Measurements from ENCODE around the gene ARFGEF3. TPM values are rescaled to one million over a fixed set of nuclear protein-coding genes. Genes with fewer than 3 reads are reported as not detected.

ARFGEF3 gene
- total RNA-seq, 1 donor: under 0.01 TPM

DNA sequence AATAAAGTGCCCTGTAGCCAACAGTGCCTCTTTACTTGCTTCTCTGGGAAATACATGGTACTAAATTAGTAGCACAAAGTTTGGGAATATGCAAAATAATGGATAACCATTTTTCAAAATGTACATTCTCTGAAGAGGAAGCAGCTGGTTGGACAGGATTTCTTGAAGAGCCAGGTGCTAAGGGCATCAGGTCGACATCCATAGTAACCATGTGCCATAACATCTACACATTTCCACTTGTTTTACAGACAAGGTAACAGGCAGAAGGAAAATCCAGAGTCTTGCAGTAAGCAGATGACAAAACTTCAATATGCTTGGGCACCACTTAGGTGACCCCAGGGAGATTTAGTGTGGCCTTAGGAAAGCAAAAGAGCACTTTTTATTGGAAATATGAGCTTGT is 179.4 kb downstream of the ARFGEF3 start:
- peaks cover 2% of the 10 kb centered on the region for H3K27me3 ChIP-seq (ENCODE audit: insufficient read depth, low read length)
- no peak for DNase-seq (ENCODE audit: insufficient read length, low spot score, missing footprints)

GRCh38 chr6:138343112-138343511 is 181.4 kb downstream of the ARFGEF3 start:
- no peak overlapping the region for H3K4me3 ChIP-seq (ENCODE audit: insufficient read depth, low read length)
- no peaks in the 10 kb centered on the region for H3K79me2 ChIP-seq (ENCODE audit: insufficient read depth, low read length)
- DNase-seq (ENCODE audit: insufficient read length, low spot score, missing footprints): no peak
- no peaks in the 10 kb centered on the region for H4K20me1 ChIP-seq (ENCODE audit: insufficient read depth, low read length)
- H2AFZ ChIP-seq (ENCODE audit: low read length): no peak overlapping the region
- no peaks in the 10 kb centered on the region for H3K4me1 ChIP-seq (ENCODE audit: insufficient read depth, low read length)
- no peaks in the 10 kb centered on the region for H3K9me3 ChIP-seq (ENCODE audit: low read depth, low read length)
- no peak overlapping the region for H3K27ac ChIP-seq (ENCODE audit: low read depth, low read length)
- TF ChIP-seq, protein P1, sequence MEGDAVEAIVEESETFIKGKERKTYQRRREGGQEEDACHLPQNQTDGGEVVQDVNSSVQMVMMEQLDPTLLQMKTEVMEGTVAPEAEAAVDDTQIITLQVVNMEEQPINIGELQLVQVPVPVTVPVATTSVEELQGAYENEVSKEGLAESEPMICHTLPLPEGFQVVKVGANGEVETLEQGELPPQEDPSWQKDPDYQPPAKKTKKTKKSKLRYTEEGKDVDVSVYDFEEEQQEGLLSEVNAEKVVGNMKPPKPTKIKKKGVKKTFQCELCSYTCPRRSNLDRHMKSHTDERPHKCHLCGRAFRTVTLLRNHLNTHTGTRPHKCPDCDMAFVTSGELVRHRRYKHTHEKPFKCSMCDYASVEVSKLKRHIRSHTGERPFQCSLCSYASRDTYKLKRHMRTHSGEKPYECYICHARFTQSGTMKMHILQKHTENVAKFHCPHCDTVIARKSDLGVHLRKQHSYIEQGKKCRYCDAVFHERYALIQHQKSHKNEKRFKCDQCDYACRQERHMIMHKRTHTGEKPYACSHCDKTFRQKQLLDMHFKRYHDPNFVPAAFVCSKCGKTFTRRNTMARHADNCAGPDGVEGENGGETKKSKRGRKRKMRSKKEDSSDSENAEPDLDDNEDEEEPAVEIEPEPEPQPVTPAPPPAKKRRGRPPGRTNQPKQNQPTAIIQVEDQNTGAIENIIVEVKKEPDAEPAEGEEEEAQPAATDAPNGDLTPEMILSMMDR (IDR thresholded peaks at IDR 0.05; ENCODE audit: extremely low read depth, low read depth, low read length): no peak
- H3K27me3 ChIP-seq (ENCODE audit: insufficient read depth, low read length): peaks cover 5% of the 10 kb centered on the region
- no peak overlapping the region for H3K4me2 ChIP-seq (ENCODE audit: insufficient read depth, low read length)
- H3K36me3 ChIP-seq (ENCODE audit: insufficient read depth, low read length): no peaks in the 10 kb centered on the region

More for the DNA sequence above, 179.4 kb downstream of the ARFGEF3 start:
- Histone ChIP-seq H2AFZ (ENCODE audit: low read length) (no peak overlapping the region), H3K36me3 (ENCODE audit: insufficient read depth, low read length) (no peaks in the 10 kb centered on the region), H3K27ac (ENCODE audit: low read depth, low read length) (no peak overlapping the region), H3K4me3 (ENCODE audit: insufficient read depth, low read length) (no peak overlapping the region), H3K9me3 (ENCODE audit: low read depth, low read length) (no peaks in the 10 kb centered on the region), H3K4me1 (ENCODE audit: insufficient read depth, low read length) (no peaks in the 10 kb centered on the region), H3K4me2 (ENCODE audit: insufficient read depth, low read length) (no peak overlapping the region), H3K79me2 (ENCODE audit: insufficient read depth, low read length) (no peaks in the 10 kb centered on the region), H4K20me1 (ENCODE audit: insufficient read depth, low read length) (no peaks in the 10 kb centered on the region)
- TF ChIP-seq, protein P1 (IDR thresholded peaks at IDR 0.05; ENCODE audit: extremely low read depth, low read depth, low read length): no peak

GRCh38 chr6:138345565-138346285 is 184.0 kb downstream of the ARFGEF3 start:
- H3K27me3 ChIP-seq (ENCODE audit: insufficient read depth, low read length): peaks cover 12% of the 10 kb centered on the region
- TF ChIP-seq, protein P1 (IDR thresholded peaks at IDR 0.05; ENCODE audit: extremely low read depth, low read depth, low read length): no peak
- no peaks in the 10 kb centered on the region for H3K79me2 ChIP-seq (ENCODE audit: insufficient read depth, low read length)
- H3K9me3 ChIP-seq (ENCODE audit: low read depth, low read length): no peaks in the 10 kb centered on the region
- no peak overlapping the region for H3K4me2 ChIP-seq (ENCODE audit: insufficient read depth, low read length)
- H3K36me3 ChIP-seq (ENCODE audit: insufficient read depth, low read length): no peaks in the 10 kb centered on the region
- DNase-seq (ENCODE audit: insufficient read length, low spot score, missing footprints): no peak
- no peaks in the 10 kb centered on the region for H4K20me1 ChIP-seq (ENCODE audit: insufficient read depth, low read length)
- H2AFZ ChIP-seq (ENCODE audit: low read length): no peak overlapping the region
- no peak overlapping the region for H3K4me3 ChIP-seq (ENCODE audit: insufficient read depth, low read length)
- H3K27ac ChIP-seq (ENCODE audit: low read depth, low read length): no peak overlapping the region
- H3K4me1 ChIP-seq (ENCODE audit: insufficient read depth, low read length): no peaks in the 10 kb centered on the region

GRCh38 chr6:138346302-138347195 is 184.8 kb downstream of the ARFGEF3 start:
- no peaks in the 10 kb centered on the region for H4K20me1 ChIP-seq (ENCODE audit: insufficient read depth, low read length)
- DNase-seq (ENCODE audit: insufficient read length, low spot score, missing footprints): no peak
- no peaks in the 10 kb centered on the region for H3K79me2 ChIP-seq (ENCODE audit: insufficient read depth, low read length)
- H3K27ac ChIP-seq (ENCODE audit: low read depth, low read length): no peak overlapping the region
- TF ChIP-seq, protein P1 (IDR thresholded peaks at IDR 0.05; ENCODE audit: extremely low read depth, low read depth, low read length): no peak
- no peak overlapping the region for H3K4me3 ChIP-seq (ENCODE audit: insufficient read depth, low read length)
- H3K27me3 ChIP-seq (ENCODE audit: insufficient read depth, low read length): peaks cover 12% of the 10 kb centered on the region
- H3K9me3 ChIP-seq (ENCODE audit: low read depth, low read length): no peaks in the 10 kb centered on the region
- H3K4me2 ChIP-seq (ENCODE audit: insufficient read depth, low read length): no peak overlapping the region
- no peaks in the 10 kb centered on the region for H3K4me1 ChIP-seq (ENCODE audit: insufficient read depth, low read length)
- H3K36me3 ChIP-seq (ENCODE audit: insufficient read depth, low read length): no peaks in the 10 kb centered on the region
- H2AFZ ChIP-seq (ENCODE audit: low read length): no peak overlapping the region
